Adrenal gland (tissue), 12 donors: ENCODE data around the gene MAP3K20. TPM values are rescaled to one million over a fixed set of nuclear protein-coding genes. Genes with fewer than 3 reads are reported as not detected.
"Not testable (repeated sequence)": the region's sequence is repeated elsewhere in the genome, so short reads cannot be mapped to it uniquely, and the experiment has no call there.

Source experiments
- DNase-seq, 7 donors: peaks; one replicate each; pipeline ENCODE4 v3.0.0-alpha.2; 2019 to 2020
- H3K27ac ChIP-seq, 5 donors: fragments of 200-600 bp; sonication (generic) in 4 of 5; 1 replicate in 3 of 5; 2 replicates in 2 of 5; pipeline versions ENCODE4 v1.5.1 to v1.8.0; 2016 to 2020; ENCODE audit warnings: mild to moderate bottlenecking in 1 of 5
- H3K27me3 ChIP-seq: fragments of 200-600 bp; 2 replicates; pipeline ENCODE4 v1.8.0; 2021
- H3K36me3 ChIP-seq, 2 donors: fragments of 200-600 bp; replicated peaks in 1 of 2; 1 replicate in 1 of 2; 2 replicates in 1 of 2; pipeline versions ENCODE4 v1.5.1 to v1.8.0; 2018 to 2022
- H3K4me1 ChIP-seq, 2 donors: fragments of 200-600 bp; replicated peaks in 1 of 2; 1 replicate in 1 of 2; 2 replicates in 1 of 2; pipeline versions ENCODE4 v1.5.1 to v1.8.0; 2018 to 2021
- H3K4me3 ChIP-seq, 4 donors: fragments of 200-600 bp; sonication (generic) in 3 of 4; one replicate each; pipeline ENCODE4 v1.5.1; 2016 to 2018
- H3K9me3 ChIP-seq, 3 donors: fragments of 200-600 bp; sonication (generic) in 1 of 3; replicated peaks in 1 of 3; 1 replicate in 2 of 3; 2 replicates in 1 of 3; pipeline versions ENCODE4 v1.5.1 to v1.8.0; 2016 to 2021
- POLR2A ChIP-seq, 2 donors: fragments of 450-650 bp; IDR thresholded peaks; one replicate each; pipeline ENCODE4 v1.6.1; 2017; ENCODE audit warnings: antibody characterized with exemption in 2 of 2, mild to moderate bottlenecking in 2 of 2, moderate library complexity in 1 of 2
- WGBS, 4 donors: extraction: QIAGEN DNeasy Blood & Tissue Kit in 2 of 4; methylation state at CpG; one replicate each; pipeline versions ENCODE4 v1.1.5 to v1.1.7; 2013 to 2017; 5-methylcytosine and 5-hydroxymethylcytosine counted together
- intact Hi-C, 2 donors: fragments of 100-400 bp; cut with DNase I; formaldehyde crosslinking; loops; one replicate each; pipeline versions ENCODE4 v1.14.1 to v1.15.0; 2022 to 2023
- polyA plus RNA-seq, 3 donors: library from polyadenylated mRNA; stranded (reverse); fragments of 200-250 nt in 2 of 3; fragments of 350-450 nt in 1 of 3; fragmentation: Illumina TruSeq in 1 of 3; extraction: RNeasy Lipid Tissue Mini Kit (QIAGEN cat#74804) in 1 of 3; gene quantifications; one replicate each; pipeline ENCODE4 v1.2.3, GENCODE V29; 2013 to 2014
- total RNA-seq, 9 donors: library from RNA; depleted of rRNA in 4 of 9; stranded (reverse); fragments of >200 nt in 4 of 9; fragments of 120-200 nt in 1 of 9; fragmentation: NEBNext Ultra II Directional in 1 of 9; extraction: Animal tissue kit (Norgen Biotek cat#: 25700) in 1 of 9; gene quantifications; one replicate each; pipeline versions ENCODE4 v1.1.0 to v1.2.4, GENCODE V29; 2013 to 2023
- TF ChIP-seq, protein P1 (sequence below), 6 experiments: fragments of 450-650 bp in 4 of 6; fragments of 200-600 bp in 2 of 6; sonication (generic) in 1 of 6; IDR thresholded peaks; 1 replicate in 5 of 6; 2 replicates in 1 of 6; pipeline versions ENCODE4 v1.5.1 to v1.8.0; 2016 to 2021; ENCODE audit warnings: antibody characterized with exemption in 6 of 6, mild to moderate bottlenecking in 2 of 6, moderate library complexity in 1 of 6
- donor health status: healthy with polysubstance abuse.
- donor health status: Bipolar disorder and iron deficiency.
- donor health status: DM: yes; HTN: yes; CAD: no.
- donor health status: DM: no; HTN: no; CAD: no.
- donor health status: DM: no; HTN: no; CAD: no.
- donor health status: DM: yes; HTN: yes; CAD: no.

MAP3K20 gene
- total and polyA plus RNA-seq, 12 donors, result 8.1 to 54.2 (median 25.4) TPM

- Histone ChIP-seq H3K36me3 (no peaks in the 10 kb centered on the region), H3K27me3 (no peaks in the 10 kb centered on the region), H3K9me3 (peaks cover 0 to 4% (median 0%) of the 10 kb centered on the region in 3 donors), H3K27ac (no peak overlapping the region), H3K4me1 (no peaks in the 10 kb centered on the region), H3K4me3 (no peak overlapping the region)
- TF ChIP-seq POLR2A (IDR thresholded peaks at IDR 0.05), result no peak
- TF ChIP-seq, protein P1, sequence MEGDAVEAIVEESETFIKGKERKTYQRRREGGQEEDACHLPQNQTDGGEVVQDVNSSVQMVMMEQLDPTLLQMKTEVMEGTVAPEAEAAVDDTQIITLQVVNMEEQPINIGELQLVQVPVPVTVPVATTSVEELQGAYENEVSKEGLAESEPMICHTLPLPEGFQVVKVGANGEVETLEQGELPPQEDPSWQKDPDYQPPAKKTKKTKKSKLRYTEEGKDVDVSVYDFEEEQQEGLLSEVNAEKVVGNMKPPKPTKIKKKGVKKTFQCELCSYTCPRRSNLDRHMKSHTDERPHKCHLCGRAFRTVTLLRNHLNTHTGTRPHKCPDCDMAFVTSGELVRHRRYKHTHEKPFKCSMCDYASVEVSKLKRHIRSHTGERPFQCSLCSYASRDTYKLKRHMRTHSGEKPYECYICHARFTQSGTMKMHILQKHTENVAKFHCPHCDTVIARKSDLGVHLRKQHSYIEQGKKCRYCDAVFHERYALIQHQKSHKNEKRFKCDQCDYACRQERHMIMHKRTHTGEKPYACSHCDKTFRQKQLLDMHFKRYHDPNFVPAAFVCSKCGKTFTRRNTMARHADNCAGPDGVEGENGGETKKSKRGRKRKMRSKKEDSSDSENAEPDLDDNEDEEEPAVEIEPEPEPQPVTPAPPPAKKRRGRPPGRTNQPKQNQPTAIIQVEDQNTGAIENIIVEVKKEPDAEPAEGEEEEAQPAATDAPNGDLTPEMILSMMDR (IDR thresholded peaks at IDR 0.05), result no peak
- 94 to 99% (median 96%) methylated on average over 1 of the region's 1 CpG for WGBS, 4 donors
- DNase-seq, result no peak
- intact Hi-C loops, result no loop called here
Measured at GRCh38 chr2:173254659-173255058, 179.0 kb downstream of the MAP3K20 start.

- H3K4me3 ChIP-seq, result no peak overlapping the region
- no peak overlapping the region for H3K27ac ChIP-seq
- peaks cover 0 to 4% (median 0%) of the 10 kb centered on the region in 3 donors for H3K9me3 ChIP-seq
- H3K36me3 ChIP-seq, result peaks cover 0 to under 1% of the 10 kb centered on the region in 2 donors
- no peaks in the 10 kb centered on the region for H3K27me3 ChIP-seq
- H3K4me1 ChIP-seq, result no peaks in the 10 kb centered on the region
- WGBS, 4 donors, result 94 to 97% (median 95%) methylated on average over 4 of the region's 4 CpGs
- intact Hi-C loops, result no loop called here
- TF ChIP-seq POLR2A (IDR thresholded peaks at IDR 0.05), result no peak
- TF ChIP-seq, protein P1 (IDR thresholded peaks at IDR 0.05), result no peak
- DNase-seq, result no peak
Measured at GRCh38 chr2:173258701-173259100, 183.1 kb downstream of the MAP3K20 start.

DNA sequence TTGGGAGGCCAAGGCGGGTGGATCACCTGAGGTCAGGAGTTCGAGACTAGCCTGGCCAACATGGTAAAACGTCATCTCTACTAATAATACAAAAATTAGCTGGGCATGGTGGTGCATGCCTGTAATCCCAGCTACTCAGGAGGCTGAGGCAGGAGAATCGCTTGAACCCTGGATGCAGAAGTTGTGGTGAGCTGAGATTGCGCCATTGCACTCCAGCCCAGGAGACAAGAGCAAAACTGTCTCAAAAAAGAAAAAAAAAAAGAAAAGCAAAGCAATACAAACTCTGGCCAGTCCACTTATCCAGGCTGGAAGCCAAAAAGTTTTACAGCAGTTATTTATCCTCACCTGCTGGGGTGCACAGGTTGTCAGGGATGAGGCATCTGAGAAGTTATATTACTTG lies 186.7 kb downstream of the MAP3K20 start:
- H3K4me1 ChIP-seq, H3K4me3 ChIP-seq, H3K27me3 ChIP-seq, H3K9me3 ChIP-seq, H3K27ac ChIP-seq, intact Hi-C loops, H3K36me3 ChIP-seq: not testable (repeated sequence)
- WGBS, 4 donors, result 85 to 96% (median 90%) methylated on average over 5 of the region's 5 CpGs
- peak in 1 of 7 donors; percentile 6 for DNase-seq

DNA sequence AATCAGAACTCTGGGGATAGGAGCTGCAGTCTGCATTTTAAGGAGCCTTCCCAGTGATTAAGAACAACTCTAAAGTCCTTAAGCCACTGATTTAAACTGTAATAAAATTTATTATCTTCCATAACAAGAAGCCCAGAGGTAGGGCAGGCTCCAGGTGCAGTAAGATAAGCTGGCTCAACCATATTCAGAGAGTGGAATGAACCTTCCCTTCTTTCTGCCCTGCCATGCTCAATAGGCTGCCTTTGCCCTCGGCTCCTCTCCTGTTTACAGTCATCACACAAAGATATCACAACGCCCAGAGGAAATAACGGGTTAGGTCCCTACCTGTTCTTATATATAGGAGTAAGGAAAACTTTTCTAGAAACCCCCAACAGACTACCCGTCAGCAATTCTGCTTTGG lies 188.5 kb downstream of the MAP3K20 start:
- TF ChIP-seq, protein P1 (IDR thresholded peaks at IDR 0.05), result no peak
- TF ChIP-seq POLR2A (IDR thresholded peaks at IDR 0.05), result no peak
- Histone ChIP-seq H3K4me3 (no peak overlapping the region), H3K9me3 (no peaks in the 10 kb centered on the region), H3K27ac (no peak overlapping the region), H3K4me1 (no peaks in the 10 kb centered on the region), H3K36me3 (peaks cover 0 to 3% of the 10 kb centered on the region in 2 donors), H3K27me3 (no peaks in the 10 kb centered on the region)
- WGBS, 4 donors, result 86 to 92% (median 89%) methylated on average over 4 of the region's 4 CpGs
- intact Hi-C loops, result no loop called here
- DNase-seq, result no peak

DNA sequence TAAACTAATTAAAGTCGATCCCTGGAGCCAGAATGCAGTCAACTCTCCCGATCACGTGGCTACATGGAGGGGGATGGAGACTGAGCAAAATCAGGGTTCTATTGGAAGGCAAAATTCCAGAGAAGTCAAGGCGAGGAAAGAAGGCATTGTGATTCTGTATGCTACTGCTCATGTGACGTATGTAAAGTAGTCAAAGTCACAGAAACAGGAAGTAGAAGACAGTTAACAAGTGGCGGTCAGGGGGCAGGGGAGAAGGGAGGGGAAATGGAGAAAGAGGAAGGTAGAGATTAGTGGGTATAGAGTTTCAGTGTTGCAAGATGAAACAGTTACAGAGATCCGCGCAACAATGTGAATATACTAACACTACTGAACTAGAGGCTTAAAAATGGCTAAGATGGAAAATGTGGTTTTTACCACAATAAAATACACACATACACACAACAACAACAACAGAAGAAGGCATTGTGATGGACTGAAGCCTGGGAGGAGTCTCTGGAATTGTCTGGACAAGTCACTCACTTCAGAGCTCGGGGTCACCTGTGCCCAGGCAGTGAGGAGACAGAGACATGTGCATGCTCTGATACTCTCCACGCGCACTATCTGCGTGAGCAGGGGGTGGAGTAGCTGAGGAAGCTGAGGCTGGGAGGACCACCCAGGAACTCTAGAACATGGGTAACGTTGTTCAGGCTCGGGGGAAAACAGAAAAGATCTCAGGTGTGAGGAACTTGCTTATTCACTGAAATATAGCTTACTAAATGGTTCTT lies 189.1 kb downstream of the MAP3K20 start:
- no peaks in the 10 kb centered on the region for H3K27me3 ChIP-seq
- TF ChIP-seq, protein P1 (IDR thresholded peaks at IDR 0.05), result no peak
- no peak for TF ChIP-seq POLR2A (IDR thresholded peaks at IDR 0.05)
- H3K4me3 ChIP-seq, result no peak overlapping the region
- WGBS, 4 donors, result 69 to 84% (median 82%) methylated on average over 14 of the region's 14 CpGs
- H3K9me3 ChIP-seq, result no peaks in the 10 kb centered on the region
- H3K36me3 ChIP-seq, result peaks cover 0 to 3% of the 10 kb centered on the region in 2 donors
- no peak overlapping the region for H3K27ac ChIP-seq
- no peaks in the 10 kb centered on the region for H3K4me1 ChIP-seq
- DNase-seq, result peak in 4 of 7 donors; percentile 12 to 44 (median 22)
- intact Hi-C loops, result no loop called here
